Neural progenitor cell (in vitro differentiated cells): ENCODE measurements around the gene PIGR.

Experiments used
- CTCF ChIP-seq: fragments of 200-600 bp; sonication (generic); IDR thresholded peaks from 2 replicates; pipeline ENCODE4 v1.5.1; 2017; ENCODE audit warnings: antibody characterized with exemption, mild to moderate bottlenecking
- EZH2 ChIP-seq: fragments of 200-600 bp; sonication (generic); IDR thresholded peaks from 2 replicates; pipeline ENCODE4 v1.6.1; 2017; ENCODE audit warnings: antibody characterized with exemption, mild to moderate bottlenecking, moderate library complexity
- EZH2phosphoT487 ChIP-seq: fragments of 200-600 bp; sonication (generic); IDR thresholded peaks from 2 replicates; pipeline ENCODE4 v1.6.1; 2017; ENCODE audit warnings: antibody characterized with exemption

- no peak for TF ChIP-seq EZH2phosphoT487
- no peak for TF ChIP-seq CTCF
- TF ChIP-seq EZH2: no peak
Observed at GRCh38 chr1:206916000-206916709, 30.1 kb downstream of the PIGR start.
